Adrenal gland (tissue), 5 donors: Measurements from ENCODE around the gene MAL.

Source experiments
- POLR2A ChIP-seq, 2 donors: fragments of 450-650 bp; IDR thresholded peaks; one replicate each; pipeline ENCODE4 v1.6.1; 2017; ENCODE audit warnings: antibody characterized with exemption in 2 of 2, mild to moderate bottlenecking in 2 of 2, moderate library complexity in 1 of 2
- TF ChIP-seq, protein P1 (sequence below), 6 experiments: fragments of 450-650 bp in 4 of 6; fragments of 200-600 bp in 2 of 6; sonication (generic) in 1 of 6; IDR thresholded peaks; 1 replicate in 5 of 6; 2 replicates in 1 of 6; pipeline versions ENCODE4 v1.5.1 to v1.8.0; 2016 to 2021; ENCODE audit warnings: antibody characterized with exemption in 6 of 6, mild to moderate bottlenecking in 2 of 6, moderate library complexity in 1 of 6
- donor health status: DM: no; HTN: no; CAD: no.

GRCh38 chr2:95076705-95077529 is 51.4 kb downstream of the MAL start:
- TF ChIP-seq POLR2A (IDR thresholded peaks at IDR 0.05), result no peak
- TF ChIP-seq, protein P1, sequence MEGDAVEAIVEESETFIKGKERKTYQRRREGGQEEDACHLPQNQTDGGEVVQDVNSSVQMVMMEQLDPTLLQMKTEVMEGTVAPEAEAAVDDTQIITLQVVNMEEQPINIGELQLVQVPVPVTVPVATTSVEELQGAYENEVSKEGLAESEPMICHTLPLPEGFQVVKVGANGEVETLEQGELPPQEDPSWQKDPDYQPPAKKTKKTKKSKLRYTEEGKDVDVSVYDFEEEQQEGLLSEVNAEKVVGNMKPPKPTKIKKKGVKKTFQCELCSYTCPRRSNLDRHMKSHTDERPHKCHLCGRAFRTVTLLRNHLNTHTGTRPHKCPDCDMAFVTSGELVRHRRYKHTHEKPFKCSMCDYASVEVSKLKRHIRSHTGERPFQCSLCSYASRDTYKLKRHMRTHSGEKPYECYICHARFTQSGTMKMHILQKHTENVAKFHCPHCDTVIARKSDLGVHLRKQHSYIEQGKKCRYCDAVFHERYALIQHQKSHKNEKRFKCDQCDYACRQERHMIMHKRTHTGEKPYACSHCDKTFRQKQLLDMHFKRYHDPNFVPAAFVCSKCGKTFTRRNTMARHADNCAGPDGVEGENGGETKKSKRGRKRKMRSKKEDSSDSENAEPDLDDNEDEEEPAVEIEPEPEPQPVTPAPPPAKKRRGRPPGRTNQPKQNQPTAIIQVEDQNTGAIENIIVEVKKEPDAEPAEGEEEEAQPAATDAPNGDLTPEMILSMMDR (IDR thresholded peaks at IDR 0.05), result peak; percentile 52 to 80 (median 60)
